ENCODE measurements around the gene DNAH2. TPM values are rescaled to one million over a fixed set of nuclear protein-coding genes. Genes with fewer than 3 reads are reported as not detected.

Gene DNAH2
- total RNA-seq, 1 experiment from 2014 or later = 2.0 TPM

- peaks cover 49% of the 10 kb centered on the region for H3K79me2 ChIP-seq (ENCODE audit: insufficient read depth, low read length)
- H3K27ac ChIP-seq (ENCODE audit: low read depth, low read length) = peak overlapping the region; percentile 97; the same call in 1 of the 2 replicates
- POLR2A ChIA-PET = interaction anchor here (3.9 kb wide), 1 partner anchor 11 kb away, joined by 11 read pairs; no protein-coding TSS in a partner anchor
Measured at GRCh38 chr17:7839876-7840261, 122.3 kb downstream of the DNAH2 start.

GRCh38 chr17:7840441-7840840 lies 122.9 kb downstream of the DNAH2 start:
- Histone ChIP-seq H3K4me3 (replicated peaks in 1 of 2; ENCODE audit: low read depth in 1 of 2, low read length in 2 of 2) (peak overlapping the region; percentile 92 to 94; a peak in 2 of 4 replicates), H3K9ac (ENCODE audit: low read length) (peak overlapping the region; percentile 99), H3K36me3 (ENCODE audit: control insufficient read depth in 1 of 2, insufficient read depth in 2 of 2, low read length in 2 of 2) (peaks cover 0 to 3% of the 10 kb centered on the region in 2 experiments; a peak in 2 of 4 replicates), H3K79me2 (ENCODE audit: insufficient read depth, low read length) (peaks cover 55% of the 10 kb centered on the region), H2AFZ (ENCODE audit: low read depth, low read length, poor library complexity, severe bottlenecking) (no peak overlapping the region), H3K9me3 (ENCODE audit: control insufficient read depth in 1 of 2, insufficient read depth in 1 of 2, low read depth in 1 of 2, low read length in 2 of 2) (no peaks in the 10 kb centered on the region), H3K4me1 (ENCODE audit: control insufficient read depth in 1 of 2, insufficient read depth in 2 of 2, low read length in 2 of 2) (peaks cover 38 to 68% of the 10 kb centered on the region in 2 experiments), H4K20me1 (ENCODE audit: insufficient read depth) (no peaks in the 10 kb centered on the region), H3K9me2 (ENCODE audit: insufficient read depth) (no peaks in the 10 kb centered on the region), H3K27me3 (ENCODE audit: insufficient read depth, low read length) (no peaks in the 10 kb centered on the region), H3K4me2 (ENCODE audit: low read length) (peak overlapping the region; percentile 99), H3K27ac (ENCODE audit: low read depth, low read length) (peak overlapping the region; percentile 97; the same call in 1 of the 2 replicates)
- ChIA-PET CTCF (interaction anchor here (1.0 kb wide), 1 partner anchor 17 kb away, joined by 3 read pairs; the partner anchor contains the start of gene NAA38), RAD21 (ENCODE audit: low non-redundant PET in 1 of 2, low total read pairs in 2 of 2, uncharacterized antibody in 2 of 2, unreplicated experiment in 2 of 2) (no interaction called here), POLR2A (interaction anchor here (3.9 kb wide), 1 partner anchor 11 kb away, joined by 11 read pairs; no protein-coding TSS in a partner anchor)
- intact Hi-C loops (cut with micrococcal nuclease) = loop anchor here (5.0 kb wide), 1 partner anchor 98 kb away; no protein-coding TSS in a partner anchor
- ATAC-seq = no peak
- DNase-seq (ENCODE audit: low read depth, low spot score) = no peak
- BruUV-seq (replicated peaks) = TSS peak; percentile 5
- TF ChIP-seq FOSL1 (IDR thresholded peaks at IDR 0.05; ENCODE audit: low read depth) (no peak), ZNF274 (IDR thresholded peaks at IDR 0.05; ENCODE audit: low read depth, low read length) (no peak), SIN3A (IDR thresholded peaks at IDR 0.05; ENCODE audit: low read depth) (no peak), EZH2 (IDR thresholded peaks at IDR 0.05) (no peak), CTCF (IDR thresholded peaks at IDR 0.05 in 2 of 3, conservative IDR thresholded peaks at IDR 0.05 in 1 of 3; ENCODE audit: borderline replicate concordance in 1 of 3, insufficient read depth in 1 of 3, low read depth in 2 of 3, low read length in 2 of 3) (no peak), EZH2phosphoT487 (IDR thresholded peaks at IDR 0.05; ENCODE audit: borderline replicate concordance) (no peak), ATF3 (IDR thresholded peaks at IDR 0.05) (no peak), REST (IDR thresholded peaks at IDR 0.05; ENCODE audit: low read depth) (no peak), RAD21 (IDR thresholded peaks at IDR 0.05; ENCODE audit: low read depth) (no peak), CBX3 (IDR thresholded peaks at IDR 0.05; ENCODE audit: low read depth) (no peak), POLR2AphosphoS5 (IDR thresholded peaks at IDR 0.05; ENCODE audit: low read depth, low read length) (no peak), ELF1 (IDR thresholded peaks at IDR 0.05; ENCODE audit: borderline replicate concordance, low read depth) (no peak), POLR2A (IDR thresholded peaks at IDR 0.05; ENCODE audit: borderline replicate concordance, extremely low read depth, insufficient read depth, insufficient read length) (no peak)

More at GRCh38 chr17:7839876-7840261, 122.3 kb downstream of the DNAH2 start:
- Histone ChIP-seq H2AFZ (ENCODE audit: low read depth, low read length, poor library complexity, severe bottlenecking) (no peak overlapping the region), H3K9ac (ENCODE audit: low read length) (peak overlapping the region; percentile 99; the same call in 1 of the 2 replicates), H3K9me3 (ENCODE audit: control insufficient read depth in 1 of 2, insufficient read depth in 1 of 2, low read depth in 1 of 2, low read length in 2 of 2) (no peaks in the 10 kb centered on the region), H3K4me3 (replicated peaks in 1 of 2; ENCODE audit: low read depth in 1 of 2, low read length in 2 of 2) (no peak overlapping the region), H4K20me1 (ENCODE audit: insufficient read depth) (no peaks in the 10 kb centered on the region), H3K4me1 (ENCODE audit: control insufficient read depth in 1 of 2, insufficient read depth in 2 of 2, low read length in 2 of 2) (peaks cover 35 to 67% of the 10 kb centered on the region in 2 experiments), H3K36me3 (ENCODE audit: control insufficient read depth in 1 of 2, insufficient read depth in 2 of 2, low read length in 2 of 2) (peaks cover 0 to 3% of the 10 kb centered on the region in 2 experiments; a peak in 1 of 4 replicates), H3K27me3 (ENCODE audit: insufficient read depth, low read length) (no peaks in the 10 kb centered on the region), H3K9me2 (ENCODE audit: insufficient read depth) (no peaks in the 10 kb centered on the region), H3K4me2 (ENCODE audit: low read length) (peak overlapping the region; percentile 99)
- DNase-seq (ENCODE audit: low read depth, low spot score) (no peak), ATAC-seq (no peak)
- no TSS peak for BruUV-seq (replicated peaks)
- TF ChIP-seq SIN3A (IDR thresholded peaks at IDR 0.05; ENCODE audit: low read depth) (no peak), FOSL1 (IDR thresholded peaks at IDR 0.05; ENCODE audit: low read depth) (no peak), ELF1 (IDR thresholded peaks at IDR 0.05; ENCODE audit: borderline replicate concordance, low read depth) (no peak), EGR1 (IDR thresholded peaks at IDR 0.05; ENCODE audit: low read depth) (no peak), POLR2AphosphoS5 (IDR thresholded peaks at IDR 0.05; ENCODE audit: low read depth, low read length) (no peak), ZFX (IDR thresholded peaks at IDR 0.05) (no peak)
- ChIA-PET CTCF (no interaction called here), RAD21 (ENCODE audit: low non-redundant PET in 1 of 2, low total read pairs in 2 of 2, uncharacterized antibody in 2 of 2, unreplicated experiment in 2 of 2) (no interaction called here)
- intact Hi-C loops (cut with micrococcal nuclease) = loop anchor here (5.0 kb wide), 2 partner anchors 98 to 258 kb away; partner anchors contain the start of gene MPDU1
